ENCODE measurements around the gene TMEM131.
"Not testable (repeated sequence)": the region's sequence is repeated elsewhere in the genome, so short reads cannot be mapped to it uniquely, and the experiment has no call there.

TMEM131 gene

DNA sequence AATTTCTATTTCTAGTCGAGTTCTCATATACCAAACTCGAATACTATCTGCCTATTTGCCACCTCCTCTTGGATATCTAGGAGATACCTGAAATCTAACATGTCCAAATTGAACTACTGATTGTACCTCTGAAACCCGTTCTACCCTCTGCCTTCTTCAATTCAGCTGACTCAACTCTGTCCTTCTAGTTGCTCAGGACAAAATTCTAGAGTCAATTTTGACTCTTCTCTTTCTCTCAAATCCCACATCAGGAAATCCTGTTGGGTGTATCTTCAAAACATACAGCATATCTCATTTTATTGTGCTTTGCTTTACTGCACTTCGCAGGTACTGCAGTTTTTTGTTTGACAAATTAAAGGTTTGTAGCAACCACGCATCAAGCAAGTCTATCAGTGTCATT, 144.6 kb downstream of the TMEM131 start:
- H3K4me1 ChIP-seq (ENCODE audit: control insufficient read depth, insufficient read depth, low read length), result peaks cover 6% of the 10 kb centered on the region
- H3K9ac ChIP-seq (ENCODE audit: low read length), result no peak overlapping the region
- no peaks in the 10 kb centered on the region for H3K36me3 ChIP-seq (ENCODE audit: control insufficient read depth, insufficient read depth, low read length)
- H3K4me3 ChIP-seq (ENCODE audit: low read length), result no peak overlapping the region
- H3K27me3 ChIP-seq (ENCODE audit: control insufficient read depth, insufficient read depth, low read length), result no peaks in the 10 kb centered on the region
- no peaks in the 10 kb centered on the region for H3K9me3 ChIP-seq (ENCODE audit: control insufficient read depth, low read length)

DNA sequence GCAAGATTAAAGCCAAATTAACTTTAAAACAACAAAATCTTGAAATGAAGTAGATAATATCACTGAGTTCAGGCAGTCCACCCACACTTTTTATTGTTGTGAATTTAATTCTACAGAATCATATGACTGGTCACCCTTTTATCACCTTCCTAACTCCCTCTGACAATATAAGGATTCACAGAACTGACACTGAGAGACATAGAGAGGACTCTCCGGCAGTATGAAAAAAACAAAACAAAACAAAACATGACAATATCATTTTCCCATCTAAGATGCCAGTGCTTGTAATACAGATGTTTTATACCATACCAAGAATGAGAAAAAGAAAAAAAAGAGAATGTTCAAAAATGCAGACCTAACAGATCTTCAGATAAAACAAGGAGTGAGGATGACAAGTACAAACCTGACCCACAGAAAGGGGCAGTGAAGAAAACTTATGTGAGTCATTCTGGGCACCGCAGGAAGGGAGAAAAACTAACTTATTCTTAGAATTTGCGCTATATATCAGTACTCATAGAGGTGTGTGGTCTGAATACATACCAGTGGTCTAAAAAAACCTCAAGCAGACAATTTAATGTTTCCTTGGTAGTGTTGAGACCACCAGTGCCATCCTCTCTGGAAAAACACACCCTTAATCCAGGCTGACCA, 145.7 kb downstream of the TMEM131 start:
- no peaks in the 10 kb centered on the region for H3K9me3 ChIP-seq (ENCODE audit: control insufficient read depth, low read length)
- peaks cover 6% of the 10 kb centered on the region for H3K4me1 ChIP-seq (ENCODE audit: control insufficient read depth, insufficient read depth, low read length)
- H3K9ac ChIP-seq (ENCODE audit: low read length), result no peak overlapping the region
- H3K36me3 ChIP-seq (ENCODE audit: control insufficient read depth, insufficient read depth, low read length), result no peaks in the 10 kb centered on the region
- no peaks in the 10 kb centered on the region for H3K27me3 ChIP-seq (ENCODE audit: control insufficient read depth, insufficient read depth, low read length)
- no peak overlapping the region for H3K4me3 ChIP-seq (ENCODE audit: low read length)

DNA sequence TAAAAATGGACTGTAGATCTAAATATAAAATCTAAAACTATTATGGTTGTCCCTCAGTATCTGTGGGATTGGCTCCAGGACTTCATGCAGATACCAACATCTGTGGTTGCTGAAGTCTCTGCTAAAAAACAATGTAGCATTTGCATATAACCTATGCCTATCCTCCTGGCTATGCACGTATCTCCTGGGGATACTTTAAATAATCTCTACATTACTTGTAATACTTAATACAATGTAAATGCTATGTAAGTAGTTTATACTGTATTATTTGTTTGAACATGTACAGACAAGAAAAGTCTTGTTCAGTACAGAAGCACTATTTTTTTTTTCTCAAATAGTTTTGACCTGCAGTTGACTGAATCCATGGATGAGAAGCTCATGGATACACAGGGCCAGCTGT, 147.4 kb downstream of the TMEM131 start:
- Histone ChIP-seq H3K9ac (ENCODE audit: low read length) (no peak overlapping the region), H3K9me3 (ENCODE audit: control insufficient read depth, low read length) (no peaks in the 10 kb centered on the region), H3K4me3 (ENCODE audit: low read length) (no peak overlapping the region), H3K4me1 (ENCODE audit: control insufficient read depth, insufficient read depth, low read length) (peaks cover 6% of the 10 kb centered on the region), H3K27me3 (ENCODE audit: control insufficient read depth, insufficient read depth, low read length) (no peaks in the 10 kb centered on the region), H3K36me3 (ENCODE audit: control insufficient read depth, insufficient read depth, low read length) (no peaks in the 10 kb centered on the region)

DNA sequence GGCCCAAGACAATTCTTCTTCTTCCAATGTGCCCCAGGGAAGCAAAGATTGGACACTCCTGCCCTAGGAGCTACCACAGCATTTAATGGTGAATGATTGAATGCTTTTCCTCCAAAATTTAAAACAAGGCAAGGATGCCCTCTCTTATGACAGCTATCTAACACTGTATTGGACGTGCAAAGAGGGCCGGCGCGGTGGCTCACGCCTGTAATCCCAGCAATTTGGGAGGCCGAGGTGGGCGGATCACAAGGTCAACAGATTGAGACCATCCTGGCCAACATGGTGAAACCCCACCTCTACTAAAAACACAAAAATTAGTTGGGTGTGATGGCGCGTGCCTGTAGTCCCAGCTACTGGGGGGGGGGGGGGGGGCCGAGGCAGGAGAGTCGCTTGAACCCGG, 149.0 kb downstream of the TMEM131 start:
- H3K9me3 ChIP-seq (ENCODE audit: control insufficient read depth, low read length); H3K4me3 ChIP-seq (ENCODE audit: low read length); H3K9ac ChIP-seq (ENCODE audit: low read length); H3K27me3 ChIP-seq (ENCODE audit: control insufficient read depth, insufficient read depth, low read length); H3K4me1 ChIP-seq (ENCODE audit: control insufficient read depth, insufficient read depth, low read length); H3K36me3 ChIP-seq (ENCODE audit: control insufficient read depth, insufficient read depth, low read length): not testable (repeated sequence)

DNA sequence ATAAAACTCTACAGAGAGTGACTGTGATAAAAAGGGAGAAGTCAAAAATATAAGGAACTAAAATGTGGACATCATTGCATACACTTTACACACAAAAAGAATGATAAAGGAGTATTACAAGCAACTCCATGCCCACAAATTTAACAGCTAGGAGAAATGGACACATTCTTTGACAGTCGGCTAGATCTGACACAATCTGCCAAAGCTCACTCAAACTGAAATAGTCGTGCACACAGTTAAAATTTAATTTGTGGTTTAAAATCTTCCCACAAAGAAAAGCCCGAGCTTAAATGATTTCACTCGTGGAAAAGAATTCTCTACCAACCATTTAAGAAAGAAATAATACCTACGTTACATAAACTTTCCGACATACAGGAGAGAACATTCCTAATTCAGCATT, 149.9 kb downstream of the TMEM131 start:
- Histone ChIP-seq H3K9ac (ENCODE audit: low read length) (no peak overlapping the region), H3K4me1 (ENCODE audit: control insufficient read depth, insufficient read depth, low read length) (no peaks in the 10 kb centered on the region), H3K27me3 (ENCODE audit: control insufficient read depth, insufficient read depth, low read length) (no peaks in the 10 kb centered on the region), H3K36me3 (ENCODE audit: control insufficient read depth, insufficient read depth, low read length) (no peaks in the 10 kb centered on the region), H3K9me3 (ENCODE audit: control insufficient read depth, low read length) (no peaks in the 10 kb centered on the region), H3K4me3 (ENCODE audit: low read length) (no peak overlapping the region)

DNA sequence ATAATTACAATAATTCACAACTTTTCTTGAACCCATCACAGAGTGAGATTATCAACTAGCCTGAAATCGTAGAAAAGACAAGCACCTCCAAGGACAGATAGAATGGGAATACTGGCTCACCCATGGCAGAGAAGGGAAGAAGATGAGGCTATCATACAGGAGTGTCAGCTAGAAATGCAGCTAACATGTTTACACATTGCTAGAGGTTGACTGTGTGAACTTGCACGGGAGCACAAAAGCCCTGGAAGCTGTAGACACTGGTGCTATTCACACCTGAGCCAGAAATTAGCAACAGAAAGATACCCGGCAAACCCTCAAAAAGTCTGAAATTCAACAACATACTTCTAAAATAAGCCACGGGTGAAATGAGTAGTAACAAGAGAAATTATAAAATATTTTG, 150.6 kb downstream of the TMEM131 start:
- H3K27me3 ChIP-seq (ENCODE audit: control insufficient read depth, insufficient read depth, low read length), result no peaks in the 10 kb centered on the region
- peaks cover under 1% of the 10 kb centered on the region for H3K36me3 ChIP-seq (ENCODE audit: control insufficient read depth, insufficient read depth, low read length)
- no peak overlapping the region for H3K4me3 ChIP-seq (ENCODE audit: low read length)

DNA sequence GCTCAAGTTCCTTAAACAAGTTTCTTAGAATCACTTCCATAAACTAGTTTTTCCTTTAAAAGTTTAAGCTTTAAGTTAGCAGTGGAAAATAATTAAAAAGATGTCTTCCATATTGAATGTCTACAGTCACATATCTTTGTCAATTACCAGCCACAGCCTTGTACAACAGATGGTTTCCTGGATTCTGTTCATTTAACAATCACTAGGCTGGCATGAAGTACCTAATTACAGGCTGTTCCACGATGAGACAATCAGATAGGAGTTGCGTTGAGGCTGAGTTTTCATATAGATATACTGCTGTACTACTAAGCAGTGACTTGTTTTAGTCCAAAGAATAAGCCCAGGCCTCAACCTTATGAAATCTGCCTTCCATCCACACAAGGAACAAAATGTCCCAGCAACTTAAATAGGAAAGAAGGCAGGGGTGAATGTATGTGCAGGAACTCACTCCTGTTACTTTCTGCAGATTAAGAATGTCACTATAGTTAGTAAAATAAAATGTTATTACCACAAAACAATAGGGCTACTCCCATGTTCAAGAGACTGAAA, 151.4 kb downstream of the TMEM131 start:
- Histone ChIP-seq H3K36me3 (ENCODE audit: control insufficient read depth, insufficient read depth, low read length) (peaks cover 7% of the 10 kb centered on the region), H3K4me1 (ENCODE audit: control insufficient read depth, insufficient read depth, low read length) (no peaks in the 10 kb centered on the region), H3K9ac (ENCODE audit: low read length) (no peak overlapping the region), H3K4me3 (ENCODE audit: low read length) (no peak overlapping the region), H3K27me3 (ENCODE audit: control insufficient read depth, insufficient read depth, low read length) (no peaks in the 10 kb centered on the region), H3K9me3 (ENCODE audit: control insufficient read depth, low read length) (no peaks in the 10 kb centered on the region)

More for the DNA sequence above, 150.6 kb downstream of the TMEM131 start:
- no peak overlapping the region for H3K9ac ChIP-seq (ENCODE audit: low read length)
- H3K9me3 ChIP-seq (ENCODE audit: control insufficient read depth, low read length), result no peaks in the 10 kb centered on the region
- H3K4me1 ChIP-seq (ENCODE audit: control insufficient read depth, insufficient read depth, low read length), result no peaks in the 10 kb centered on the region

DNA sequence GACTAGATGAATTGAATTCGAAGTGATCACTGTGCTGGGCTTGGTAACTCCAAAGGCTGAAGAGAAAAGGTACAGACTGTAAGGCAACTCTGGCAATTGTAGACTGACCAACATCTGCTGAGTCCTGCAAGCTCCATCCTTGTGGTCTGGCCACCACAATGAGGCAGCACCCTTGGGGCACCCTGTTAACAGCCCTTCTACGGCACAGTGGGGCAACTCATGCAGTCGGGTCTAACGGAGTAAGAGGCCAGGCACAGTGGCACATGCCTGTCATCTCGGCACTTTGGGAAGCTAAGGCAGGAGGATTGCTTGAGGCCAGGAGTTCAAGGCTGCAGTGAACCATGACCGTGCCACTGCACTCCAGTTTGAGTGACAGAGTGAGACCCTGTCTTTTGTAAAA, 155.6 kb downstream of the TMEM131 start:
- Histone ChIP-seq H3K36me3 (ENCODE audit: control insufficient read depth, insufficient read depth, low read length) (peaks cover 7% of the 10 kb centered on the region), H3K9me3 (ENCODE audit: control insufficient read depth, low read length) (no peaks in the 10 kb centered on the region), H3K4me1 (ENCODE audit: control insufficient read depth, insufficient read depth, low read length) (no peaks in the 10 kb centered on the region)

DNA sequence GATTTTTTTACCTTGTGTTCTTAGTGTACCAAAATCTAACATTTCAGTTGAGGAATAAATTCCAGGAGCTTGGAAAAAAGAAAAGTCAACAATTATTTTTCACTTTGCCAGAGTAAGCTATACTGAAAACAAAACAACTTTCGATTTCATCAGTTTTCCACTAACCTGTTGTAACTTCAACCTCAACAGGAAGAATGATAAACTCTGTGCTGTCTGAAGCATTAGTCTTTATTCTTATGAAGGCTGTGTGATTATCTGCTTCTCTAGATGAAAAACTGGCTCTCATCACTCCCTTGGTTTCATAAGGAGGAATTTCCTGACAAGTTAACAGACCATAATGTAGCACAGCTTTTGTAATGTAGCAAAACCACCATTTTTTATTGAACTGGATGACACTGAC, 161.1 kb downstream of the TMEM131 start:
- Histone ChIP-seq H3K9ac (ENCODE audit: low read length) (no peak overlapping the region), H3K9me3 (ENCODE audit: control insufficient read depth, low read length) (no peaks in the 10 kb centered on the region), H3K4me1 (ENCODE audit: control insufficient read depth, insufficient read depth, low read length) (no peaks in the 10 kb centered on the region), H3K36me3 (ENCODE audit: control insufficient read depth, insufficient read depth, low read length) (peaks cover under 1% of the 10 kb centered on the region), H3K4me3 (ENCODE audit: low read length) (no peak overlapping the region), H3K27me3 (ENCODE audit: control insufficient read depth, insufficient read depth, low read length) (no peaks in the 10 kb centered on the region)

More for the DNA sequence above, 155.6 kb downstream of the TMEM131 start:
- Histone ChIP-seq H3K9ac (ENCODE audit: low read length) (no peak overlapping the region), H3K27me3 (ENCODE audit: control insufficient read depth, insufficient read depth, low read length) (no peaks in the 10 kb centered on the region), H3K4me3 (ENCODE audit: low read length) (no peak overlapping the region)

DNA sequence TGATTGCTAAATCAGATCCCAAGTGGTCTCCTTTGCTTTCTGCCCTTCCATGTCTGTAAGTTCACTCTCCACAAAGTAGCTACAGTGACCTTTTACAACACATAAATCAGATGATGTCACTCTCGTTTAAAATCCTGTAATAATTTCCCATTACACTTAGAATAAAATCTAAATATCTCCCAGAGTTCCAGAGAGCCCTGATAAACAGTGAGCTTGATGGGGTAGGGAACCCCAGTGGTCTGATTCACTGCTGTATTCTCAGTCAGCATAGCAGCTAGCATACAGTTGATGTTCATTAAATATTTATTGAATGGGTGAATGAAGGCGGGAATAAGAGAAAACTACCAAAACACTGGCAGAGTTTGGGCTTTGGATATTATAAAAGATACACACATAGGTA, 164.6 kb downstream of the TMEM131 start:
- H3K4me3 ChIP-seq (ENCODE audit: low read length), result no peak overlapping the region
- H3K9me3 ChIP-seq (ENCODE audit: control insufficient read depth, low read length), result no peaks in the 10 kb centered on the region
- H3K36me3 ChIP-seq (ENCODE audit: control insufficient read depth, insufficient read depth, low read length), result no peaks in the 10 kb centered on the region
- no peak overlapping the region for H3K9ac ChIP-seq (ENCODE audit: low read length)
- no peaks in the 10 kb centered on the region for H3K4me1 ChIP-seq (ENCODE audit: control insufficient read depth, insufficient read depth, low read length)
- H3K27me3 ChIP-seq (ENCODE audit: control insufficient read depth, insufficient read depth, low read length), result no peaks in the 10 kb centered on the region

DNA sequence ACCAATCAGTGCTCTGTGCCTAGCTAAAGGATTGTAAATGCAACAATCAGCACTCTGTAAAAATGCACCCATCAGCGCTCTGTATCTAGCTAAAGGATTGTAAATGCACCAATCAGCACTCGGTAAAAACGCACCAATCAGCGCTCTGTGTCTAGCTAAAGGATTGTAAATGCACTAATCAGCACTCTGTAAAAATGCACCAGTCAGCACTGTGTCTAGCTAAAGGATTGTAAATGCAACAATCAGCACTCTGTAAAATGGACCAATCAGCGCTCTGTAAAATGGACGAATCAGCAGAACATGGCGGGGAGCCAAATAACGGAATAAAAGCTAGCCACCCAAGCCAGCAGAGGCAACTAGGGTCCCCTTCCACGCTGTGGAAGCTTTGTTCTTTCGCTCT, 166.5 kb downstream of the TMEM131 start:
- H3K9me3 ChIP-seq (ENCODE audit: control insufficient read depth, low read length), result not testable (repeated sequence)

DNA sequence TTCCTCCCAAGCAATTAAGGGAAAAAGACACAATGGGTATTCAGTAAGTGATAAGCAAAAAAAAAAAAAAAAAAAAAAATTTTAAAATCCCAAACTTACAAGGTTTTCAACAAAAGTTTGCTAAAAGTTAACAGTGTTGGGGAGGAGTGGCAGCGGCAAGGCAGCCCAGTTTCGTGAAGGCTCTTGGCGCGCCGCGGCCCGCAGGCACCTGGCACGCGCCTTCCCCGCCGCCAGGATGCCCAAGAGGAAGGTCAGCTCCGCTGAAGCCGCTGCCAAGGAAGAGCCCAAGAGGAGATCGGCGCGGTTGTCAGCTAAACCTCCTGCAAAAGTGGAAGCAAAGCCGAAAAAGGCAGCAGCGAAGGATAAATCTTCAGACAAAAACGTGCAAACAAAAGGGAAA, 168.7 kb downstream of the TMEM131 start:
- H3K4me1 ChIP-seq (ENCODE audit: control insufficient read depth, insufficient read depth, low read length); H3K9me3 ChIP-seq (ENCODE audit: control insufficient read depth, low read length); H3K9ac ChIP-seq (ENCODE audit: low read length); H3K27me3 ChIP-seq (ENCODE audit: control insufficient read depth, insufficient read depth, low read length); H3K4me3 ChIP-seq (ENCODE audit: low read length); H3K36me3 ChIP-seq (ENCODE audit: control insufficient read depth, insufficient read depth, low read length): not testable (repeated sequence)

More for the DNA sequence above, 166.5 kb downstream of the TMEM131 start:
- H3K4me1 ChIP-seq (ENCODE audit: control insufficient read depth, insufficient read depth, low read length); H3K9ac ChIP-seq (ENCODE audit: low read length); H3K4me3 ChIP-seq (ENCODE audit: low read length); H3K36me3 ChIP-seq (ENCODE audit: control insufficient read depth, insufficient read depth, low read length); H3K27me3 ChIP-seq (ENCODE audit: control insufficient read depth, insufficient read depth, low read length): not testable (repeated sequence)
